GM21381 (cell line): ENCODE measurements around the gene SMG6.
A peak's percentile ranks its signal among the peaks of the same experiment; 100 is the strongest.
"Not testable (repeated sequence)": the region's sequence is repeated elsewhere in the genome, so short reads cannot be mapped to it uniquely, and the experiment has no call there.

ENCODE experiments used
- ATAC-seq: cut with Tn5 transposase; IDR thresholded peaks from one replicate; pipeline ENCODE4 v1.9.1; 2021; ENCODE audit warnings: mild to moderate bottlenecking, moderate library complexity; ENCODE audit not compliant: unreplicated experiment

Gene SMG6

GRCh38 chr17:2264067-2264860, 39.3 kb downstream of the SMG6 start:
- no peak for ATAC-seq

DNA sequence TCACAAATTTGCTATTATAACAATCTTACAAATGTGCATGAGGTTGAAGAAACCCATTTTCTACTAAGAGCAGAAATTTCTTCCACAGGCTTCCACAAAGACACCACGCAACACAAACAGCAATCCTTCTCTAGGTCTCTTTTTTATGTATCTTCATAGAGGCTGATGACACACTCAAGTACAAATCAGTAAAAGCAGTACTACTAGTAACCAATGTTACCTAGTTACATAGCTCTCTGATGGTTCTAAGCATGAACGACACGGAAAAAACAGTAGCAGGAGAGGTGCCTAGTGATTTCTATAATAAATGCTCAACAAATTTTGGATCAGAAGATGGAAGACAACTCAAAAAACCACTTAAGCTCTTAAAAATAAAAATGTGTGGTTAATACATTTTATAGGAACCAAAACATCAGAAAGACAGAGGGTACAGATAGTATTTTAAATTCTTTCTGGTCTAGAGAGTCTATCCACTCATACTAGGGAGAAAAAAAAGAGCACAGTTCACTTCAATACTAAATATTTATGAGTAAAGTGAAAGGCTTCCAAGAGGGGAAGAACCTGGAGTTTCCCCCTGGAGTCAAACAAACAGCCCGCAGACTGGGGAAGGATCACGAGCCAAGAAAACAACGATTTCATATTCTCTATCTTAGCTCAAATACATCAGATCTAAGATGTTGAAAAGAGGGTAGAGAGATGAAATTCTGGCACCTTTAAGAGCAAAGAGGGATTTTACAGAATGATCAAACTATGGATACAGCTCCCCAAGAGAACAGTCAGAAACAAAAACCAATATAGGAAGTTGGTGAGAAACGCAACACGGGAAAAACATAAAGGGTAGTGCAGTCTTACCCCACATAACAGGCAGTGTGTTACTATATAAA, 40.2 kb downstream of the SMG6 start:
- no peak for ATAC-seq

DNA sequence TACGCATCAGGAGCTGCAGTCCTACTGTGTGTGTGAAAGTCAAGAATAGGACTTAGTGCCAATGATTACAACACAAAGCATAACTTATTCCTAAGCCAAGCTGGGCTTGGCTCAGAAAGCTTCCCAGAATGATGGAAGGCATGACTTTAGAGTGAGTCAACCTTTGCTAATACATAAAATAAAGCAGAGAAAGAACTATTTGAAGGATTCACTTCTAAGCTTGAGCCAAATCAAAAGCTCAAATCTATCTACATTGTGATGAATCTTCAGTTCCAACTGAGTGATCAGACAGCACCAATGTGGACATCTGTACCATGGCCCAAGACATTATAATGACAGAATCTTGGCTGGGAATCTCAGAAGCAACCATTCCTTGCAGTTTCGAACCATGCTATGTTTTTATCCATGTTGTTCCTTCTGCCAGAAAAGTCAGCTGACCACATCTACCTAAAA, 41.4 kb downstream of the SMG6 start:
- no peak for ATAC-seq

- ATAC-seq: peak; percentile 73
These were observed 43.6 kb downstream of the SMG6 start for GRCh38 chr17:2259769-2260536.

- ATAC-seq: not testable (repeated sequence)
These were observed 44.8 kb downstream of the SMG6 start for GRCh38 chr17:2258830-2259229.

DNA sequence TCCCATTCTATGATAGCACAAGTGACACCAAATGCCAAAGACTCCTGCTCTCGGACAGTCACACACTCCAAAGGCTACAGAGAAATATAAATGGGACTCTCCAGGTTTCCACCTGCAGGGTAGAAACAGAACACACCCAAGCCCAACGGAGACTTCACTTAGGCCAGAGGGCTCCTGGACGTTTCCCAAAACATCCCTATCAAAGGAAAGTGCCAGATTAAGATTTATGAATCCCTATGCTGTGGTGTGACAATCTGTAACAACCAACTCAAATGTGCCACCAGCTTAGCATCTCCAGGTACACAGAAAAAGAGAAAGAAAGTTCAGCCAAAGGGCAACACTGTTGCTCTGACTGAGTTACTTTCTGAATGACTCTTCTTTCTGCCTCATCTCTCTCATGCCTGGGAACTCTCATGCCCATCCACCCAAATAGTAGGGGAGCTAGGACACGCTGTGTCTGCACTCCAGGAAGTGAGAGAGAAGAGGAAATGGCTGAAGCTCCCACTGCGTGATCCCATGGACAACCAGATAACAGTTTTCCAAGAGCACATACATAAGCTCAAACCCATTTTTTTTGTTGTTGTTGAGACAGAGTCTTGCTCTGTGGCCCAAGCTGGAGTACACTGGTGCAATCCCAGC, 49.7 kb downstream of the SMG6 start:
- ATAC-seq: peak; percentile 81

DNA sequence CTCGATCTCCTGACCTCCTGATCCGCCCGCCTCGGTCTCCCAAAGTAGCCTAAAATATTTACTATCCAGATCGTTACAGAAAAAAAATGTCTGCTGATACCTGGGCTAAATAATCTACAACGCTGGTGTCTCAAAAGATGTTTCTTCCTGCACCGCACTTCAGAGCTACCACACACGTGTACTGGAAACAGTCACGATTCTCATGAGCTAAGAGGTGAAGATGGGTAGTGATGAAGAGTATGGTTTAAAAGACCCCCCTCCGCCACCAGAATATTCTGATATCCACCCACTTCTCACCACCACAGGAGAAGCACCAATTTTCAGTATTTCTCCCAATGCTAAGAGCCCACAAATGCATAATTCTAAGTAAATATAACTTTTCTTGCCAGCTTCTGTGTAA, 50.2 kb downstream of the SMG6 start:
- no peak for ATAC-seq

DNA sequence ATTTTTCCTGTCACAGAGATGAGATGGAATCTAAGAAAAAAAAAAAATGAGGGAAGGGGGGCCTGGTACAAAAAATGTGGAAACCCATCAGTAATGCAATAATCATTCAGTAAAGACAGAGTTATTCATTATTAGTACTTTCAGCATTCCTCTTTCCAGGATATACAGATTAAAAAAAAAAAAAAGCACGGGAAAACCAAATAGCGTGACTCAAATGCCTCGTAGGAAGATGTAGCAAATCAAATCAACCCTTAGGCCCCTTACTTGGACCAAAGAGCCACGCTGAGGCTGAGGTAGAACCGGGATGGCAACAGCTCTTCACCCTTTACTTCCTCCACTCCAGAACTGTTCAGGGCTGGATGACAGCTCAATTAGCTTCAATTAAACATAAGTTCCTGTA, 52.5 kb downstream of the SMG6 start:
- ATAC-seq: no peak

DNA sequence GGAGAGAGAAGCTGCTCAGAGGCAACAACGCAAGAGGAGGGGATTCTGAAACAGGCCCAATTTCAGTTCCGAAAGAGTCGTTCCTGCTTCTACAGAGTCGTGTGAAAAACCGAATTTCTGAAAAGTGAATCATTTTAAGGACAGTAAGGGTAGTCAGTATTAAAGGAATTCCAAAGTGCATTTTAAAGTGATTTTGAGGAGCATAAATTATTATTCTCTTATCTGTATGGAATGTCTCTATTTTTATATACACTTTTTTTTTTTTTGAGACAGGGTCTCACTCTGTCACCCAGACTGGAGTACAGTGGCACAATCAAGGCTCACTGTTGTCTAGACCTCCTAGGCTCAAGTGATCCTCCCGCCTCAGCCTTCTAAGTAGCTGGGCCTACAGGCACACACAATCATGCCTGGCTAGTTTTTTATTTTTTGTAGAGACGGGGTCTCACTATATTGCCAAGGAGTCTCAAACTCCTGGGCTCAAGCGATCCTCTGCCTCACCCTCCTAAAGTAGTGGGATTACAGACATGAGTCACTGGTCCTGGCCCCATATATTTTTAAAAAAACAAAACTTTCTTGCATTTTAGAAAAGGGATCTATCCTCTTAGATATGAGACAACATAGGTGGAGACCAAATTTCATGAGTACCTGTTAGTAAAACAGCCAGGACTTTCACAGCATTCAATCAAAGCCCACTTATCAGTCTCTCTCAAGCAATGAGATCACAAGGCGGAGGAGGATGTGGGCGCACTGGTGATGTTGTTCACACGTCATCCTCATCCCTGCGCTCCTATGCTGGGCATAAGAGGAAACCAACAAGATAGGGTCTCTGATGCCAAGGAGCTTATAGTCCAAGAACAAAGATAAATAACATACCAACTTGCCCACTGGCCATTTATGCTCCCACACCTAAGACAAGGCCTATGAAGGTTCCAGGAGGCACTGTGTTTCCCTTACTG, 53.2 kb downstream of the SMG6 start:
- no peak for ATAC-seq

DNA sequence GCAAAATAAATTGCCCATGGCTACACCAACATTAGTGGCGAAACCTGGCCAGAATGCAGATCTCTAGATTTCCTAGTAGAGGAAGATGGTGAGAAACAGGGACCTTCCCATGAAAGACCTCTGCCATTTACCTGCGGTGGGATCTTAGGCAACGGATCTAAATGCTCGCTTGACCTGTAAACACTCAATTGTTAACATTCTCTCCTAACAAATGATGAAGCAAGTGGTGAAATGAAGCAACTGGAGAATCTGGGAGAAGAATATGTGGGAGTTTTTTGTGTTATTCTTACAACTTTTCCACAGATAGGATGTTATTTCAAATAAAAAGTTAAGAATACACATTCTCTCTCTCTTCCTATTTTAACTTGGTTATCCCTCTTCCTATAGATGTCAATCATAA, 56.6 kb downstream of the SMG6 start:
- ATAC-seq: no peak

GRCh38 chr17:2244545-2245525, 58.8 kb downstream of the SMG6 start:
- ATAC-seq: no peak

DNA sequence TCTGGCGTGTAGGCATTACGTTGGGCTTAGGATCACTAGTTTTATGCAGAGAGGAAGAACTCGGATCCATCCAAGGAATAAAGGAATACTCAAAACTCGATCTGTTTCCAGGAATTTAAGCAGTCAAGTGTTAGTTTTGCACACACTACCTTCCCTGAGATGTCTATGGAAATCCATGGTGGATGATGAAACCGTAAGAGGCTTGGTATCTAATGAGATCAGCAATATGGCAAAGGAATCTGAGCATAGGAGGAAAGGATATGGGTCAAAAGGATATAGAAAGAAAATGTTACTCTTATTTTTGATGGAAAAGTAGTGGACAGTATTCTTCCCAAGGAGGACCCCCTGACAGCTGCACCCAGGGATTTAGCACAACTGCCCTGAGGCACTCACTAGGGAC, 59.6 kb downstream of the SMG6 start:
- no peak for ATAC-seq

GRCh38 chr17:2241823-2242222, 61.8 kb downstream of the SMG6 start:
- no peak for ATAC-seq

GRCh38 chr17:2240541-2240940, 63.0 kb downstream of the SMG6 start:
- ATAC-seq: no peak

GRCh38 chr17:2239882-2240430, 63.6 kb downstream of the SMG6 start:
- ATAC-seq: peak; percentile 72

DNA sequence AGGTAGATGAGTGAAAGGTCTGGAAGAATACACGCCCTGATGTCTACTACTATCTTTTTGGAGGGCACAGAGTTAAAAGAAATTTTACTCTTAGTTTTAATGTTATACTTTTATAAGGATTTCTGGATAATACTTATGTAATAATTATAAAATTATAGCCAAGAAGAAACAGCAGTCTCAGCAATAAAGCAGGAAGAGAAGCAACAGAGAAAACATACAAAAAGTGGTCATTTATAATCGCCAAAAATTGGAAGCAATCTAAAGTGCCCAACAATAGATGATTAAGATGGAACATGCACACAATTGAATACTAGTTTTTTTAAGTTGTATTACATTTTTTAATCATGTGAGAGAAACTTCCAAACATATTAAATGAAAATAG, 64.4 kb downstream of the SMG6 start:
- no peak for ATAC-seq

GRCh38 chr17:2238432-2239169, 65.0 kb downstream of the SMG6 start:
- ATAC-seq: peak; percentile 53
